ENCODE results near the gene SIMC1.

Gene SIMC1

GRCh38 chr5:176364765-176365350, 126.6 kb downstream of the SIMC1 start:
- DNase-seq (ENCODE audit: low read depth), result no peak

- DNase-seq (ENCODE audit: low read depth), result no peak
Measured at GRCh38 chr5:176365351-176366231, 127.4 kb downstream of the SIMC1 start, which contains the start of gene ARL10. ARL10 (plus strand) TSS chr5:176365487; CDS start chr5:176365564, 77 bp downstream.

GRCh38 chr5:176366232-176366894, 128.1 kb downstream of the SIMC1 start:
- no peak for DNase-seq (ENCODE audit: low read depth)

GRCh38 chr5:176368726-176369125, 130.5 kb downstream of the SIMC1 start:
- DNase-seq (ENCODE audit: low read depth), result no peak

GRCh38 chr5:176369934-176370711, 131.9 kb downstream of the SIMC1 start:
- DNase-seq (ENCODE audit: low read depth), result no peak

- no peak for DNase-seq (ENCODE audit: low read depth)
Measured at GRCh38 chr5:176371621-176372539, 133.7 kb downstream of the SIMC1 start.

GRCh38 chr5:176373100-176373818, 135.0 kb downstream of the SIMC1 start:
- DNase-seq (ENCODE audit: low read depth), result no peak

GRCh38 chr5:176379881-176380280, 141.7 kb downstream of the SIMC1 start:
- DNase-seq (ENCODE audit: low read depth), result no peak

- no peak for DNase-seq (ENCODE audit: low read depth)
Measured at GRCh38 chr5:176381423-176381822, 143.2 kb downstream of the SIMC1 start.

- DNase-seq (ENCODE audit: low read depth), result no peak
Measured at GRCh38 chr5:176381979-176382378, 143.8 kb downstream of the SIMC1 start.

GRCh38 chr5:176382721-176383120, 144.5 kb downstream of the SIMC1 start:
- no peak for DNase-seq (ENCODE audit: low read depth)

GRCh38 chr5:176383248-176383905, 145.2 kb downstream of the SIMC1 start:
- DNase-seq (ENCODE audit: low read depth), result no peak

GRCh38 chr5:176383961-176384360, 145.7 kb downstream of the SIMC1 start:
- no peak for DNase-seq (ENCODE audit: low read depth)

- DNase-seq (ENCODE audit: low read depth), result no peak
Measured at GRCh38 chr5:176384366-176384930, 146.2 kb downstream of the SIMC1 start.

- no peak for DNase-seq (ENCODE audit: low read depth)
Measured at GRCh38 chr5:176384991-176385390, 146.8 kb downstream of the SIMC1 start.

GRCh38 chr5:176386491-176386890, 148.3 kb downstream of the SIMC1 start:
- no peak for DNase-seq (ENCODE audit: low read depth)

- no peak for DNase-seq (ENCODE audit: low read depth)
Measured at GRCh38 chr5:176387384-176387925, 149.2 kb downstream of the SIMC1 start.

- no peak for DNase-seq (ENCODE audit: low read depth)
Measured at GRCh38 chr5:176388003-176388443, 149.8 kb downstream of the SIMC1 start.
